Muscle of leg (tissue), 11 donors: ENCODE results near the gene EFCAB5. TPM values are rescaled to one million over a fixed set of nuclear protein-coding genes. Genes with fewer than 3 reads are reported as not detected.

ENCODE experiments used
- DNase-seq: peaks from one replicate; pipeline ENCODE4 v3.0.0; 2013
- H3K27ac ChIP-seq: one replicate; pipeline ENCODE4 v1.5.1; 2013; ENCODE audit warnings: mild to moderate bottlenecking, low read length, control low read depth
- H3K27me3 ChIP-seq: one replicate; pipeline ENCODE4 v1.6.1; 2013; ENCODE audit warnings: low read length; ENCODE audit not compliant: control insufficient read depth, insufficient read depth
- H3K36me3 ChIP-seq: one replicate; pipeline ENCODE4 v1.6.1; 2013; ENCODE audit warnings: low read length; ENCODE audit not compliant: control insufficient read depth, insufficient read depth
- H3K4me1 ChIP-seq: one replicate; pipeline ENCODE4 v1.6.1; 2013; ENCODE audit warnings: low read length; ENCODE audit not compliant: control insufficient read depth, insufficient read depth
- H3K4me3 ChIP-seq: one replicate; pipeline ENCODE4 v1.5.1; 2013; ENCODE audit warnings: low read length, control low read depth
- H3K9me3 ChIP-seq: replicated peaks from 2 replicates; pipeline ENCODE4 v1.6.1; 2013; ENCODE audit warnings: low read depth, low read length; ENCODE audit not compliant: control insufficient read depth
- WGBS: methylation state at CpG from one replicate; pipeline ENCODE4 v1.1.5; 2013; ENCODE audit warnings: missing lambda C conversion rate; ENCODE audit not compliant: insufficient coverage; 5-methylcytosine and 5-hydroxymethylcytosine counted together
- polyA plus RNA-seq, 8 donors: library from polyadenylated mRNA; unstranded; fragments of 120-200 nt; gene quantifications; one replicate each; pipeline versions ENCODE4 v1.2.1 to v1.2.3, GENCODE V29; 2013; ENCODE audit warnings: inconsistent platforms in 1 of 8, low replicate concordance in 1 of 8; ENCODE audit not compliant: insufficient read length in 8 of 8, insufficient read depth in 1 of 8
- total RNA-seq: library from RNA; stranded (reverse); fragments of 120-200 nt; gene quantifications from one replicate; pipeline ENCODE4 v1.2.4, GENCODE V29; 2013

Gene EFCAB5
- total and polyA plus RNA-seq, 9 donors = 0.62 to 1.8 (median 1.1) TPM

DNA sequence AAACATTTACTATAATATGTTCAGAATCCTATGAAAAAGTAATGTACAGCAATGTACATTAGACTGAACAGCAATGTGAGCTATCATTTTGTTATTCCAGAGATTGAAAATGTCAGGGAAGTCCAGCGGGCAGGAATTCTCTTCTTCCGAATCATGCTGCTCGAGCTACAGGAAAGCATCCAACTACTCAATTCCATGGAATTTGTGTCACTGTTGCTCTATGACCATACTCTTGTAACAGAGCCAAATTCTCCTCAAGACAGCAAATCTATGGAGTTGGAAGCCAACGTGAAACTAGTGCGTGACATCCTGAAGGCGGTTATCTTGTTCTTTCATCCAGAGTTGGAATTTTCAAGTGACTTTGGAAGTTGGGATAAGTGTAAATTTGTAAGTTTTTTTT lies 150.3 kb downstream of the EFCAB5 start:
- Histone ChIP-seq H3K9me3 (no peaks in the 10 kb centered on the region), H3K27me3 (no peaks in the 10 kb centered on the region), H3K4me1 (peaks cover 8% of the 10 kb centered on the region), H3K27ac (peak overlapping the region; percentile 8), H3K4me3 (no peak overlapping the region), H3K36me3 (no peaks in the 10 kb centered on the region)
- 58% methylated on average over 3 of the region's 6 CpGs for WGBS
- DNase-seq = peak; percentile 76

DNA sequence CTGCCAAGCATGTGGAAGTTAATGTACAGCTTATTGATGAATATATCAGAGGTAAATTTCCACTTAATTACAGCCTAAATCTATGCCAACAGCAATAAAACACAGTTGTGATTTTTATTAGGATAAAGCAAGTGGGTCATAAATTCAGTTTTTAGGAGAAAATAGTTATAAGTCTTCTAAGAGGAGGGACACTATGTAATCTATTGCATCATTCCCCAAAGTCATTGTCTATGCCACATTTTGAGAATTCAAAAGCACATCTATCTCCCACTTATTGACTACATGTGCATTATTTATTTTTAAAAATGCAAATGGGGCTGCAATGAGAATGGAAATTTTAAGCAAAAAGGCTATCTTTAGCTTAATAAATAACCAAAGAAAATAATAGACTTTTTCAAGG lies 151.5 kb downstream of the EFCAB5 start:
- Histone ChIP-seq H3K4me1 (peaks cover 8% of the 10 kb centered on the region), H3K9me3 (no peaks in the 10 kb centered on the region), H3K27me3 (no peaks in the 10 kb centered on the region), H3K4me3 (no peak overlapping the region), H3K36me3 (no peaks in the 10 kb centered on the region), H3K27ac (no peak overlapping the region)
- DNase-seq = no peak

DNA sequence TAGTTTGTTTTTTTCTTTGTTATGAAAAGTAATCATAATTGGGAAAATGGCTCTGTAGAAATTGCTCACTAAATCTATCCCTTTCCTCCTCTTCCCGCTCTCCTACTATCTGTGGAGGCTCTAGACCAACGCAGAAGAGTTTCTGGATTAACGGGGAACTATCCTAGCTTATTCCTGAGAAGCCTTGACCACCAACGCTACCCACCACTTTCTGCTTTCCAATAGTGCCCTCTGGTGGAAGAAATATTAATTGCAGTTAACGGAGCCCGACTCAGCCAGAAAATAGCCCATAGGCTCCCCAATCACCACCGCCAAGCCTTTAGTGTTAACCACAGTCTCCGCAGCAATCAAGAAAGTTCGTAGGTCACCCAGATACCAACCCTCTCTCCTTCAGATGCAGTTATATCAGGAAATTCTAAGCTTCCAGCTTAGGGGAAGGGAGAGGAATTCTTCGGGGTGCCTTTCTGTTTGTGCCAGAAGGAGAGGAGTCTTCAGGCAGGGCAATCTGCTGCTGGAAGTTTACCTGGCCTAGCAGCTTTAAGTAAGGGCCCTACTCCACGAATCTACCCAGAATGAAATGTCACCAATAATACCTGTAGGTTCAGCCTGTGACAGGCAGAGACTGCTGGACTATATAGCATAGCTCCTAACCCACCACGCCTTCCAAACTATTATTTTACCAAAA lies 152.2 kb downstream of the EFCAB5 start:
- peak; percentile 71 for DNase-seq
- Histone ChIP-seq H3K36me3 (no peaks in the 10 kb centered on the region), H3K4me1 (peaks cover 8% of the 10 kb centered on the region), H3K27ac (no peak overlapping the region), H3K27me3 (no peaks in the 10 kb centered on the region), H3K4me3 (no peak overlapping the region), H3K9me3 (no peaks in the 10 kb centered on the region)
- WGBS = 0% methylated on average over 1 of the region's 12 CpGs

DNA sequence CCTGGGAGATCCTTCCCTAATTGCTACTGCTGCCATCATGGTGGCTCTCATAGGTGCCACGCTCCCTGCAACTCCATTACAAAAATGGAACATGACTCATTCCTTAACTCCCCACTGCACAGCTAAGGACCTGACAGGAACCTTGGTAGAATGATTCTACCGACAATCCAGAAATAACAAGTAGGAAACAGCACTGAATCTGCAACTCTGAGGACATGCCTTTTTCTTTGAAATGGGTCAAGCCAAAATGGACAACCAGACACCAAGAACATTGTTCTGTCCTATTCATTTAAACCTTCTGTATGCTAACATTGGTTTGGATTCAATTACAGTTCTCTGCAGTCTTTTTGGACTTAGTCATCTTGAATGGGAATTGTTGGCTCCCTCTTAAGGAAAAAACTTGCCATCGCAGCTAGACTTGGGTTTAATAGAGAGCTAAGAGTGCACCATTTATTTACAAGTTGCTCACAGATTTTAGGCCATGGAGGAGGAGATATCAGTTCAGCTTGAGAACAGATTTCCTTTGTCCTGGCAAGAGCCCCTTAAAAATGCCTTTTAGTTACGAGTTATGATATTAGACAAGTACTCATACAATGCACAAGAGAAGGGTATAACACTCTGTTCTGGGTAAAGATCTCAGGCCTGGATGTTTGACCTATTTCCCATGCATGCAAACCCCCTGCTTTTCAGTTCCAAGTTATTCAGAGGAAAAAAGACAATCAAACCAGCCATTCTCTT lies 154.2 kb downstream of the EFCAB5 start:
- peak; percentile 72 for DNase-seq
- no peak overlapping the region for H3K27ac ChIP-seq
- WGBS = 47% methylated on average over 3 of the region's 4 CpGs

DNA sequence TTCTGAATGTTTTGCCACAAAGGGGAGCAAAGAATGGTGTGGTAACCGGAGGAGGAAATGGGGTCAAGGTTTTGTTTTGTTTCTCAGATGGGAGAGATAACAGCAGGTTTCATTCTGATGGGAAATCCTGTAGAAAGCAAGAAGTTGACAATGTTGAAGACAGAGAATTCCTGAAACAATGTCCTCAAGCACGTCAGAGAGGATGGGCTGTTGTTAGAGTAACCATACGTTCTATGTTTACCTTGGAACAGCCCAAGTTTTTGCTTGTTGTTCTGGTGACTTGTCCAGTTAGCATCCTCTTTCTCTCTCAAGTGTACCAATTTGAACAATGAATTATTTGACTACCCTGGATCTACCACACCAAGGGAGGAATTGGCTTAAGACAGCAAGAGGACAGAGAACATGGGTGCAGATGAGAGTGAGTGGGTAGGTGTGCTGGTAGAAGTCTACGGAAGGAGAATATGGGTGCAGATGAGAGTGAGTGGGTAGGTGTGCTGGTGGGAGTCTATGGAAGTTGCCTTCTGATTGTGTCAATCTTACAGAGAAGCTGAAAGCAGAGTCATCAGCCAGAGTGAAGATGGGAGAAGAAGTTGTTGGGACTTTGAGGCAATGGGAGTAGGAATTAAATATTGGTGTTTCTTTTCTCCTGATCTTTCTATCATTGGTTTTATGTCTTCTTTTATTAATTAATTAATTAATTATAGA lies 160.4 kb downstream of the EFCAB5 start:
- WGBS = 86% methylated on average over 2 of the region's 4 CpGs
- Histone ChIP-seq H3K36me3 (no peaks in the 10 kb centered on the region), H3K4me3 (no peak overlapping the region), H3K9me3 (no peaks in the 10 kb centered on the region), H3K27me3 (peaks cover 3% of the 10 kb centered on the region), H3K27ac (no peak overlapping the region), H3K4me1 (peaks cover 3% of the 10 kb centered on the region)
- no peak for DNase-seq

More for the DNA sequence above, 154.2 kb downstream of the EFCAB5 start:
- Histone ChIP-seq H3K4me3 (no peak overlapping the region), H3K9me3 (no peaks in the 10 kb centered on the region), H3K27me3 (no peaks in the 10 kb centered on the region), H3K36me3 (no peaks in the 10 kb centered on the region), H3K4me1 (peaks cover 5% of the 10 kb centered on the region)

DNA sequence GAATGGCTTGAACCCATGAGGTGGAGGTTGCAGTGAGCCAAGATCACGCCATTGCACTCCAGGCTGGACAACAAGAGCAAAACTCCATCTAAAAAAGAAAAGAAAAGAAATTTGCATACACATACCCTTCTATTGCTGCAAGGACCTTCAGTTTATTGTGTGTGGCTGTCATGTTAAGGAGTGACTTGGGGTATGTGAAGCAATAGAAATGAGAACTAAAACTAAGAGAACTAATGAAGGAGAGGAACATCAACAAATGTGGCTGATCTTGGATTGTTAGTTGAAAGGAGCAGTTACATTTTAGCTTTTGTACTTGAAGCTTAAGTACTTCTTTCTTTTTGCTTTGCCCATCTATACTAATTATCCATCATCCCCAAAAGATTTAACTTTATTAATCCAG lies 162.5 kb downstream of the EFCAB5 start:
- H3K4me3 ChIP-seq = no peak overlapping the region
- H3K9me3 ChIP-seq = no peaks in the 10 kb centered on the region
- H3K27me3 ChIP-seq = peaks cover 3% of the 10 kb centered on the region
- H3K36me3 ChIP-seq = no peaks in the 10 kb centered on the region
- H3K4me1 ChIP-seq = peaks cover 3% of the 10 kb centered on the region
- no peak overlapping the region for H3K27ac ChIP-seq
- DNase-seq = no peak
- WGBS = no CpG with 5 or more reads among the region's 1 CpG

DNA sequence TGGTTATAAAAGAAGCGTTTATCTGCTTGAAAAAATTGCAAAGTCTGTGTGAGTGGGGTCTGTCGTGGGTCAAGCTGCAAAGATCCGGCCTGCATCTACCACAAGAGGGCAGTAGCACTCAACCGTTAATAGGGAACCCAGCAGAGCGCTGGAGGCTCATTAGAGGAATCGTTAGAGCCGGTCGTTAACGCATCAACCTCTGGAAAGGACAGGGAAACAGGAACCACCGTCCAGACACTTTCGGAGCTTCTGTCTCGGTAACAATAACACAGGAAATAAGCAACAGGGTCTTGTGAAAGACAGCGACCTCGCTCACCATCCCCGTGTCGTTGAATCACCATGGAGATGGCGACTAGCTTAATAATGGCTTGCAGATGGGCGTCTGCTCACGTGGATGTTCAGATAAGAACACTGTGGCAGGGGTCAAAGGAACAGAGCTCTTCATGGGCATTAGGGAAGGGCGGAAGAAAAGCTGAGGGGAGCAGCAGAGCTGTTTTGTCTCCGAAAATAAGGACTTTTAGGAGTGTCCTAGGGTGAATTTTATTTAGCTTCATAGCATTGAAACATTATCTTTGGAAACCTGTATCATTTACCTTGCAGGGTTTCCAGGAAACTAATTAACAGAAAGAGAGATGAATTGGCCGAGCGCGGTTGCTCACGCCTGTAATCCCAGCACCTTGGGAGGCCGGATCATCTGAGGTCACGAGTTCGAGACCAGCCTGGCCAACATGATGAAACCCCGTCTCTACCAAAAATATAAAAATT lies 163.3 kb downstream of the EFCAB5 start:
- no peak overlapping the region for H3K27ac ChIP-seq
- peaks cover 3% of the 10 kb centered on the region for H3K4me1 ChIP-seq
- H3K9me3 ChIP-seq = no peaks in the 10 kb centered on the region
- peak overlapping the region; percentile 34 for H3K4me3 ChIP-seq
- peak; percentile 90 for DNase-seq
- H3K36me3 ChIP-seq = no peaks in the 10 kb centered on the region
- WGBS = 14% methylated on average over 27 of the region's 29 CpGs
- H3K27me3 ChIP-seq = peaks cover 3% of the 10 kb centered on the region

DNA sequence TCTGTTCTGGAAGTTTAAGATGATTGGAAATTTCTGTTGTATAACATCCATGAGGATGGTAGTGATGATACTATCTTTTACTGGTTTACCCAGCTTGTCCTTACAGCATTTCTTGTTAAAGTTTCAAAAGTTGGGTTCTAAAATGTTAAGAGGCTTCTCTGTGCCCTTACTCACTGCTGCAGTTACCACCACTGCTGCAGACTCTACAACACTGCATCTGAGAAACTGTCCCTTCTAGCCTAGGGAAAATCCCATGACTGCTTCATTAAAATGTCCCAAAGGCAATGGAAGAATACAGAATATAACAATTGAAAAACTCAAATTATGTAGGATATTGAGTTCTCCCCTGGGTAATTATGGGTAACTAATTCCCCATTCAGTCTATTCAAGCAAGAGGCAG lies 171.4 kb downstream of the EFCAB5 start:
- Histone ChIP-seq H3K4me3 (no peak overlapping the region), H3K27me3 (no peaks in the 10 kb centered on the region), H3K27ac (no peak overlapping the region), H3K9me3 (no peaks in the 10 kb centered on the region), H3K36me3 (no peaks in the 10 kb centered on the region), H3K4me1 (no peaks in the 10 kb centered on the region)
- no peak for DNase-seq

DNA sequence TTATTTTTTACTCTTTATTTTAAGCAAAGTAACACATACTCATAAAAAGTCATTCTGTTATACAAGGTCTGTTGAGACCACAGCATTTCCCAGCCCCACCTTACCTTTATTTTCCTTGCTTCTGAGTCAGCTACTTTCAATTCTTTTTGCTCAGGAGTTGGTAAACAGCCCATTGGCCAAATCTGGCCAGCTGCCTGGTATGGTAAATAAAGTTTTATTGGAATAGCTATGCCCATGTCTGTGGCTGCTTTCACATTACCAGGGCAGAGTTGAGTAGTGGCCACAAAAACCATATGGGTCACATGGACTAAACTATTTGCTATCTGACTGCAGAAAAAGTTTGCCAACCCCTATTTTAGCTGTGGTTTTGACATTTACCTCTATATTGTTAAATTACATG lies 171.8 kb downstream of the EFCAB5 start:
- DNase-seq = no peak
- Histone ChIP-seq H3K4me3 (no peak overlapping the region), H3K36me3 (no peaks in the 10 kb centered on the region), H3K27ac (no peak overlapping the region), H3K27me3 (no peaks in the 10 kb centered on the region), H3K9me3 (no peaks in the 10 kb centered on the region), H3K4me1 (no peaks in the 10 kb centered on the region)

DNA sequence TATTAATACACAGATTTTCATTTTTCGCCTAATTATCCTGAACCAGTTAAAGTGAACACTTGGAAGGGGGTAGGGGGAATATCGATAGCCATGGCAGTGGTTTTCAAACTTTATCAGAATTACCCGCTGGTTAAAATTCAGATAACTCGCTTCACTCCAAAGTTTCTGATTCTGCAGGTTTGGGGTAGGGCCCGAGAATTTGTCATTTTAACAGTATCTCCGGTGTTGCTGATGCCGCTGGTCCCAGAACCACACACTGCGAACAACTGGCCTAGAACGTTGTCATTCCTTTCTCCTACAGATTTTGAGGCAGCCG lies 174.9 kb downstream of the EFCAB5 start:
- H3K9me3 ChIP-seq = no peaks in the 10 kb centered on the region
- no peak for DNase-seq
- peak overlapping the region; percentile 91 for H3K4me3 ChIP-seq
- H3K27me3 ChIP-seq = no peaks in the 10 kb centered on the region
- 0% methylated on average over 4 of the region's 10 CpGs for WGBS
- peak overlapping the region; percentile 100 for H3K27ac ChIP-seq
- H3K4me1 ChIP-seq = no peaks in the 10 kb centered on the region
- peaks cover 6% of the 10 kb centered on the region for H3K36me3 ChIP-seq
